ES-I3 (cell line): ENCODE data around the gene LRCH3.

Source experiments
- H3K36me3 ChIP-seq: 2 replicates; pipeline ENCODE4 v1.6.1; 2013; ENCODE audit warnings: mild to moderate bottlenecking, low read length, control low read depth, moderate library complexity; ENCODE audit not compliant: insufficient read depth
- H3K4me1 ChIP-seq: 2 replicates; pipeline ENCODE4 v1.6.1; 2013; ENCODE audit warnings: mild to moderate bottlenecking, control low read depth, low read length; ENCODE audit not compliant: insufficient read depth
- H3K9ac ChIP-seq: 2 replicates; pipeline ENCODE4 v1.6.1; 2013; ENCODE audit warnings: low read depth, mild to moderate bottlenecking, low read length, moderate library complexity
- H3K9me3 ChIP-seq: 2 replicates; pipeline ENCODE4 v1.6.1; 2013; ENCODE audit warnings: mild to moderate bottlenecking, low read length, moderate library complexity; ENCODE audit not compliant: control insufficient read depth, insufficient read depth

Gene LRCH3

DNA sequence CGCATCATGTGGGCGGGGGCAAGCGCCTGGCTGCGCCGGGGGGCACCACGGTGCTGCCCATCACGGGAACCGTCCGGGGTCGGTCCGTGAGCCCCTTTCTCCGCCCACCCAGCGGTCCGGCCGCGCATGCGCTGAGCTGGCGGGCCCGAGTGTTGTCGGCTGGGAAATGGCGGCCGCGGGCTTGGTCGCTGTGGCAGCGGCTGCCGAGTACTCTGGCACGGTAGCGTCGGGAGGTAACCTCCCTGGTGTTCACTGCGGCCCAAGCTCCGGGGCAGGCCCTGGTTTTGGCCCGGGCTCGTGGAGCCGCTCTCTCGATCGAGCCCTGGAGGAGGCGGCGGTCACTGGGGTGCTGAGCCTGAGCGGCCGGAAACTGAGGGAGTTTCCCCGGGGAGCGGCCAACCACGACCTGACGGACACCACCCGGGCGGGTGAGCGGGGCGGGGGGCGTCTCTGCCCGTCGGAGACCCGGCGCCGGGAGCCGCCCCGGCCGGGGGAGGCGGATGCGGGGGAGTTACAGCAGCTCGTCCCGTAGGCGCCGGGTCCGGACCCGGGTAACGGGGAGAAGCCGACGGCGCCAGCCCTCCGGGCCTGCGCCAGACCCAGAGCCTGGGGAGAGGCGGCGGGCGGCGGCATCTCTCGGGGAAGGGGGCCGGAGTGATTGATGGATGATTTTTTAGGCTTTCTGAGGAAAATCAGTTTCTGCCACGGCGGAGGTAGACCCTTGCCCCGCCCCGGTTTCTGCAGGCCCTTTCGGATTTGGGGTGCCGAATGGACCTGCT, at the start of gene LRCH3:
LRCH3 (plus strand) TSS at position 142 of the 779 bp plus-strand sequence; CDS start at position 167, 25 bp downstream.
- no peaks in the 10 kb centered on the region for H3K36me3 ChIP-seq
- no peaks in the 10 kb centered on the region; the same call in 1 of the 2 replicates for H3K4me1 ChIP-seq
- H3K9ac ChIP-seq = peak within 1 kb of the TSS; percentile 99
- no peaks in the 10 kb centered on the region for H3K9me3 ChIP-seq

DNA sequence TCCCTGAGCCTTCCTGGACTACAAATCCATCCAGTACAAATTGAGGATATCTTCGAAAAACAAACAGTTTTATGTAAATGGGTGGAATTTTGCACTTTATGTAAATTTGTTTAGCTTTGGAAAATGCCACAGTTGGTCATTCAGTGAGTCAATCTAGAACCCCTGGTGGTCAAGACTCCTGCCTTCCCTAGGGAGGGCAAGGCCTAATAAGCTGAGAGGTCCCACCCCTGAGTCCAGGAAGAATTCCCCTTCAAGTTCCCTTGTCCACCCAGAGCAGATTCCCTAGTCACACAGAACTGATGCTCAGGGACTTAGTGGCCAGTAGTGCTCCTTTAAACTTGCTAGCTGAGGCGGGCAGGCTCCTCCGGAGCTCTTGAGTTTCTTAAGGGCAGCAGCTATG, 48.3 kb upstream of the LRCH3 start:
- no peaks in the 10 kb centered on the region for H3K9me3 ChIP-seq
- H3K36me3 ChIP-seq = no peaks in the 10 kb centered on the region
- no peaks in the 10 kb centered on the region for H3K4me1 ChIP-seq
- H3K9ac ChIP-seq = no peak overlapping the region

DNA sequence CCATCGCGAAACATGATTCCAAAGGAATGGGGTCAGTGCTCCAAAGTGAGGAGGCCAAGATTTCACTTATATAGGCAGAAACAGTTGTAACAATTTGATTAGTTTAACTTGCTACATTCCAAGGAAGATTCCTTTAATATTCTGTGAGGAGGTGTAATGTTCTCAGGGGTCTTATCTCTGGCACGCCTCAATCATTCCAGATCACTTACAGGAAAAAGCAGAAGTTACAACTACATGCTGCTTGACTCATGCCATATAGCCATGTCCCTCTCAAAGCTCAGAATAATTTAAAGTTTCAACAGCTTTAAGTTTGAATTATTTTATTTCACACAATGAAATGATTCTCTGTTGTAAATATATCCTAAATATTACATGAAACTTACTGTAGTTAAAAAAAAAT, 44.8 kb upstream of the LRCH3 start:
- Histone ChIP-seq H3K36me3 (no peaks in the 10 kb centered on the region), H3K9ac (no peak overlapping the region), H3K4me1 (no peaks in the 10 kb centered on the region), H3K9me3 (no peaks in the 10 kb centered on the region)

DNA sequence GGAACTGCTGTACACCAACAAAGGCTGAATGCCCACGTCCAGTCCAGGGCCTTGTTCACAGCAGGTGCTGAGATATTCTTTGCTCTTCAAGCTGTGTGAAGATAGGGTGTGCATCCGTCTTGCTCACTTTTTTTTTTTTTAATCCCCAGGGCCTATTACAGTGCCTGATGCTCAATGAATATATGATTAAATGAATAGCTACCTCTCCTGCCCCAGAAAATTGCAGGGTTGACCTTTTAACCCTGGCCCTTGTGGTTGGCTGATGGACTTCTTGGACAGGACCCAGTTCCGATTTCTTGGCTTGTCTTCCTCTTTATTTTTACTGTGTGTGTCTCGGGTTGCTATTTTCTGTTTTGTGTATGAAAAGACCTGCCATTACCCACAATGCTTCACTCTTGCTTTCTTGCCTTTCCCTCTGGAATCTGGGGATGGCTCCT, 44.2 kb upstream of the LRCH3 start:
- no peaks in the 10 kb centered on the region for H3K4me1 ChIP-seq
- no peak overlapping the region for H3K9ac ChIP-seq
- no peaks in the 10 kb centered on the region for H3K36me3 ChIP-seq
- H3K9me3 ChIP-seq = no peaks in the 10 kb centered on the region

DNA sequence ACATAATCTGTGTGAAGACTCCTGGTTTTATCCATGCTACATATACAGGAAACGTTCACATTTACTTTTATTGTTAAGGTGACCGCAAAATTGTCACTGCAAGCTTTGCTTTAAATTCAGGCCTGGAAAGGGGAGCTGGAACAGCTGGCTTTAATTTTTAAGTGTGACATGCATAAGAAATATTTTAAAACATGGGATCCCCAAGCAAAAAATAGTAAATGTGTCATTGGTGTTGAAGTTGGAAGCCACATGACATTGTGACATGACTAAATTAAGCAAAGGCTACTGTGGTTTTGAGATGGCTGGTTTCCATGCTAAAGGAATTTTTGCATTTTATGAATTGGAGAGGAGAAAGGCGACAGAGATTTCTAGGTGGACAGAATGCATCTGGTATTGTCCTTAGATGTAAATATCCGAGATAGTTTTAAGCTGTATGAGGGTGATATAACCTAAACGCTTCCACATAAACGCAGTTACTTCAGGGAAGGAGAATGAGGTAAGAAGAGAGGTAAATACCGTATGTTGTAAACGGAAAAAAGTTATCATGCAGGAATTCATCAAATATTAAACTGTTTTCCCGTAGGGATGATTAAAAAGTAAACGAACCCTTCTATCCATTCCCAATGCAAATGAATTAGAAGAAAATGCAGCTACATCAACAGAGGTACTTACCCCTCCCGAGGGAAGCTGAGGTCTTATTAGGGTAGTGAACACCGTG, 42.3 kb upstream of the LRCH3 start:
- Histone ChIP-seq H3K4me1 (no peaks in the 10 kb centered on the region), H3K36me3 (no peaks in the 10 kb centered on the region), H3K9me3 (no peaks in the 10 kb centered on the region), H3K9ac (peak overlapping the region; percentile 63; the same call in 1 of the 2 replicates)

DNA sequence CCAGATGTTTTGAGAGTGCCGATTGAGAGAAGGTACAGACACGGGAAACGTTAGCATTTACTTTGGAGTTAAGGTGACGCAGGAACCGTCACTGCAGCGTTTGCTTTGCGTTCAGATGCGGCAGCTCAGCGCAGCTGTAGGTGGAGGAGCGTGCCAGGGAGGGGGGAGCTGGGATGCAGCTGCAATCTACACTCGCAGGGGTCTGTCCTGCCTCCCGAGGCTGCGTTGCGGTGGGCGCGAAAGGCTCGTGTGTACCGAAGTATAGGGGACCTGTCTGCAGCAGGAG, 41.8 kb upstream of the LRCH3 start:
- H3K36me3 ChIP-seq = no peaks in the 10 kb centered on the region
- H3K4me1 ChIP-seq = no peaks in the 10 kb centered on the region
- no peaks in the 10 kb centered on the region for H3K9me3 ChIP-seq
- peak overlapping the region; percentile 63; the same call in 1 of the 2 replicates for H3K9ac ChIP-seq

DNA sequence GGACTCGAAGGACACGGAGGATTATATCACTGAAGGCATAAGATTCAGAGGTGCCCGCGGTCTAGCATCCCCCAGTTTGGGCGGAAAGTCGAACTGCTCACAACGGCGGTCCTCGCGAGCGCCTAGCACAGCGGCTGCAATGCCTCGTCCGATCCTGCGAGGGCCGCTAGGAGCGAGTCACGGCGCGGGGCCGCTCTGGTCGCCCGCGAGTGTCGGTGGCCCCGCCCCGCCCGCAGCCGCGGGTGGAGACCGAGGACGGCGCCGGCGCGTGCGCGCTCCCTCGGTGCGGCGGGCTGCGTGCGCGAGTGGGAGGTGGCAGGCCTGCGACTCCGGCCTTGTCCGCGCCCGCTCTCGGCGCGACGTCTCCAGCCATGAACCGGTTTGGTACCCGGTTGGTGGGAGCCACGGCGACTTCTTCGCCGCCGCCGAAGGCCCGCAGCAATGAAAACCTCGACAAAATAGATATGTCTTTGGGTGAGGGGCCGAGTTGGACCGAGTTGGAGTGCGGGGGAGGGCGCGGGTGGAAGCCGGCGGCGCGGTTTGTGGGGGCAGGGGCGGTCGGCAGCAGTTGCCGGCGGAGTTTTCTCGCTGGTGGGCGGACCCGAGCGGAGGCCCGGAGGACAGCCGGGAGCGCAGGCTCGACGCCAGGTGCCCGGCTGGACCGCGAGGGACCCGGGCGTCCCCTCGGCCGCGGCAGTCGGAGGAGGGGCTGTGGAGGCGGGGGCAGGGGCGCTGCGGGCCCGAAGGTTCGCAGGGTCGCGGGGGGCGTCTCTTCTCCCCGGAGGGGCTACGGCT, 41.3 kb upstream of the LRCH3 start, which contains the start of gene FYTTD1:
FYTTD1 (plus strand) TSS at position 283 of the 795 bp plus-strand sequence; CDS start at position 372, 89 bp downstream.
- Histone ChIP-seq H3K36me3 (no peaks in the 10 kb centered on the region), H3K9me3 (no peaks in the 10 kb centered on the region), H3K4me1 (no peaks in the 10 kb centered on the region), H3K9ac (peak within 1 kb of the TSS; percentile 63)

DNA sequence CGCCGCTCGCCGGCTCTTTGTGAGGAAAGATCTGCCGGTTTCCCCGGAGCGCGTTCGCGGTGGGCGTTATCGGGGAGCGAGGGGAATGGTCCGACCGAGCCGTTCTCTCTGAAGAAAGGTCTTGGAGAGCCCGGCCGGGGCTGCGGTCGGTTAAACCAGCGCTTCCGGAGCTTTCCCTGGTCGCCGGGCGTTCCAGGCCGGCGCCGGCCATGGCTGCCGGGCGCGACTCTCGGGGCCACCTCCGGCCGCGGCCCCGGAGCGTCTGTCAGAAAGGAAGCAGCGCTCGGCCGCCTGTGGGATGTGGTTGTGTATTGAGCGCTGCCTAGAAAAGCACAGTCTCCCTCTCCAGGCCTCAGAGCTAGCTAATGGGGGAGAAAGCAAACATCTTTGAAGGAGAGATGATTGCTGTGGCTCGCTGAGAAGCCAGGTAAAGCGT, 40.6 kb upstream of the LRCH3 start:
- peak overlapping the region; percentile 63 for H3K9ac ChIP-seq
- no peaks in the 10 kb centered on the region for H3K36me3 ChIP-seq
- no peaks in the 10 kb centered on the region for H3K9me3 ChIP-seq
- H3K4me1 ChIP-seq = no peaks in the 10 kb centered on the region

DNA sequence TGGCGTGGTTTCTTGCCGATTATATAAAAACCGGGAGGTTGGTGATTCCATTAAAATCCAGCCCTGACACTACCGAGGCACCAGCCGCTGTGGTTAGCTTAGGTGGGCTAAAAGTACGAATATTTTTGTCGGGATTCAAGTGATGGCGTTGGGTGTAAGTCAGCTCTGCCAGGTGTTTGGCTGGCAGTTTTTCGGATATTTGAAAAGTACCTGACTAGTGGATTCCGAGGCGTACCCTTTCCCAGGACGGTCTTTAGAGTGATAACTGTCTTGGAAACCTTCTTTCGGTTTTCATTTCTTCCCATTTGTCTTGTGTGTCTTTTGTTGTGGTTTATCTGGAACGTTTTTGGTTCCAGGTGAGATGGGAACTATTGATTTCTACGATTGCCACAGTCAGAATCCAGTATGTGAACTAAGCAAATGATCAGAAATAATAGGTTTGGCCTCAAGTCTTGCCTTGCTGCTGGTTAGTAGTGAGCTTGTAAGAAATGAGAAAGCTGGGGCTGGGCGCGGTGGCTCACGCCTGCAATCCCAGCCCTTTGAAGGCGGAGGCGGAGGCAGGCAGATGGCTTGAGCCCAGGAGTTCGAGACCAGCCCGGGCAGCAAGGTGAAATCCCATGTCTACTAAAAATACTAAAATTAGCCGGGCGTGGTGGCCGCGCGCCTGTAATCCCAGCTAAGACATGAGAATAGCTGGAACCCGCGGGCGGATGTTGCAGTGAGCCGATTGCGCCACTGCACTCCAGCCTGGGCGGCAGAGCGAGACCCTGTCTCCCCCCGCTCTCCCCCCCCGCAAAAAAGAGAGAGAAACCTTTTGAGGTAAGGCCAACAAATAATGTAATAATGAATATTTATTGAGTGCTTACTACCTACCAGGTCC, 40.0 kb upstream of the LRCH3 start:
- Histone ChIP-seq H3K9me3 (no peaks in the 10 kb centered on the region), H3K9ac (peak overlapping the region; percentile 63), H3K4me1 (no peaks in the 10 kb centered on the region), H3K36me3 (no peaks in the 10 kb centered on the region)

DNA sequence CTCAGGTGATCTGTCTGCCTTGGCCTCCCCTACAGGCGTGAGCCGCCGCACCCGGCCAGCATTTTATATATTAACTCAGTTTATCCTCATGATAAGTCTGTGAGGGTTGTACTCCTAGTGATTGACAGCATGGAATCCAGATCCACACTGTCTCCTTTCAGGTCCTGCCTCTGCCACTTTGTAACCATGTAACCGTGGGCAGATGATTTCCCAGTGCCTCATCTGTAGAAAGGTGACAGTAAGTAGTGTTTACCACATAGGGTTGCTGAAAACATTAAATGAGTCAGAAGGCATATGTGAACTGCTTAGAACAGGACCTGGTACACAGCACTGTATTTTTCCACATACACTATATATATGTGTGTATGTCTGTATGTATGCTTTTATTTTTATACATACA, 38.9 kb upstream of the LRCH3 start:
- Histone ChIP-seq H3K4me1 (no peaks in the 10 kb centered on the region), H3K36me3 (no peaks in the 10 kb centered on the region), H3K9me3 (no peaks in the 10 kb centered on the region), H3K9ac (no peak overlapping the region)

DNA sequence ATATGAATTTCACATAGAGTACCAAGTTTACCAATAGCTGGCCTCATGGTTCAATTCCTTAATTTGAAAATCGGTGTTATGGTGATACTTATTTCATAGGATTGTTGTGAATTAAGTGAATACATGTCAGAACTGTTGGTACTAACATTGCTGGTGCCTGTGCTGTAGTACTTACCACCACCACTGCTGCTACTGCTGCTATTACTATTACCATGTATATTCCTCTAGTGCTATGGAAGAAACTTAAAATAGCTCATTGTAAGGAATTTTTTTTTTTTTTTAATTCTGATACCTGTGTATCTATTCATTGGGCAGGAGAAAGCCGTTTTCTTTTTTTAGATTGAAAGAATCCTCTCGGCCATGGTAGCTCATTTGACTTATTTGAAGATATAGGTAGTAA, 37.8 kb upstream of the LRCH3 start:
- Histone ChIP-seq H3K36me3 (no peaks in the 10 kb centered on the region), H3K9ac (no peak overlapping the region), H3K9me3 (no peaks in the 10 kb centered on the region), H3K4me1 (no peaks in the 10 kb centered on the region)

DNA sequence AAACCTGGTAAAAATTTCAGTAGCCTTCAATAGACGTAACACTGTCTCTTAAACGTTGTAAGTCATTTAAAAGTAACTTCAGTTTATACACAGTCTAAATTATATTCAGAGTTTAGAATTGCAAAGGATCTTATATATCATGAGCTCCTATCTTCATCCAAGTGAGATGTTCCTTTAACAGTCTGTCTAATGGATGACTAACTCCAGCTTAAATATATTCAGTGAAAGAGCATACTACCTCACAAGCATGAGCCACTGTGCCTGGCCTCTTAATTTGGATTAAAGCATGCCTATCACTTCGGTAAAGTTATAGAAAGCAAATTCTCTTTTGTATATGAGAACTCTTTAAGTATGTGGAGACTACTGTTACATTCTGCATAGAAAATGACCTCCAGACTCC, 34.4 kb upstream of the LRCH3 start:
- Histone ChIP-seq H3K9ac (no peak overlapping the region), H3K9me3 (no peaks in the 10 kb centered on the region), H3K36me3 (no peaks in the 10 kb centered on the region), H3K4me1 (no peaks in the 10 kb centered on the region)

DNA sequence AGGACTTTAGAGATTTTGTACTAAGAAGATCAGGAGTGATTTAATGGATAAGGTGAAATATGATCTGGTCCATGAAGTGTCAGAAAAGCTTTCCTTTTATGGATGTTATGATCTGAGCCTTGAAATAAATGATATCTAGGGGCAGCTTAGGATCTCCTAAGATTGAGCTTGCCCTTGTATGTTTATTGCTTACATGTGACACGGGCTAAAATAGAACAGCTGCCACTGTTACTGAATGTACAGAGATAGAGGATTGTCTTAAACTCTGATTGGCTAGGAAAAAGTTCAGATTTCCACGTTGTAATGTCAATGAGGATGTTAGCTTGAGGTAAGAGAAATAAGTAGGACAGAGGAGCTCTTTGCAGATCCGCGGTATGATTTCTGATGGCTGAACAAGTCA, 32.5 kb upstream of the LRCH3 start:
- Histone ChIP-seq H3K4me1 (no peaks in the 10 kb centered on the region), H3K9me3 (no peaks in the 10 kb centered on the region), H3K36me3 (no peaks in the 10 kb centered on the region)

DNA sequence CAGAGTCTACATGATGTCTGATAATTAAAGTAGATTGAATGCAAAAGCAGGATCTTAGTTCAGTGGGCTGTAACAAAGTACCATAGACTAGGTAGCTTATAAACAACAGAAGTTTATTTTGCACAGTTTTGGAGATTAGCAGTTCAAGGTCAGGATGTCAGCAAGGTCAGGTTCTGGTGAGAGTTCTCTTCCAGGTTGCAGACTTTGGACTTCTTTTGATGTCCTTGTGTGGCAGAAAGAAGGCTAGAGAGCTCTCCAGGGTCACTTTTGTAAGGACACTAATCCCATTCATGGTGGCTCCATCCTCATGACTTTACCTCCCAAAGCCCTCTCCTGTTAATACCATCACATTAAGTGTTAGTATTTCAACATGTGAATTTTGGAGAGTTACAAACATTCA, 29.3 kb upstream of the LRCH3 start:
- no peaks in the 10 kb centered on the region for H3K9me3 ChIP-seq
- H3K4me1 ChIP-seq = no peaks in the 10 kb centered on the region
- H3K36me3 ChIP-seq = no peaks in the 10 kb centered on the region
- H3K9ac ChIP-seq = no peak overlapping the region

More for the DNA sequence above, 32.5 kb upstream of the LRCH3 start:
- no peak overlapping the region for H3K9ac ChIP-seq
